DND-41 (cell line): ENCODE measurements around the gene CUBN.

Experiments used
- ATAC-seq: fragments of 200-7000 bp; cut with Tn5 transposase; 3 replicates; pipeline ENCODE4 v1.9.1; 2021; ENCODE audit warnings: low read depth; ENCODE audit not compliant: insufficient read depth
- DNase-seq: peaks from one replicate; pipeline ENCODE4 v3.0.0-alpha.2; 2020
- H2AFZ ChIP-seq: 2 replicates; pipeline ENCODE4 v1.6.0; 2012; ENCODE audit warnings: low read depth, low read length
- H3K27ac ChIP-seq: 2 replicates; pipeline ENCODE4 v1.5.1; 2012; ENCODE audit warnings: low read length, inconsistent platforms
- H3K27me3 ChIP-seq: fragments of 200-600 bp; sonication (generic); 2 replicates; pipeline ENCODE4 v1.6.0; 2012; ENCODE audit warnings: low read length, mild to moderate bottlenecking, inconsistent platforms; ENCODE audit not compliant: insufficient read depth, poor library complexity
- H3K36me3 ChIP-seq: 2 replicates; pipeline ENCODE4 v1.5.1; 2012; ENCODE audit warnings: low read length, inconsistent platforms; ENCODE audit not compliant: insufficient read depth
- H3K4me1 ChIP-seq: 2 replicates; pipeline ENCODE4 v1.5.1; 2012; ENCODE audit warnings: mild to moderate bottlenecking, low read length; ENCODE audit not compliant: insufficient read depth
- H3K4me2 ChIP-seq: 2 replicates; pipeline ENCODE4 v1.6.0; 2012; ENCODE audit warnings: mild to moderate bottlenecking, moderate library complexity, low read length, inconsistent platforms; ENCODE audit not compliant: insufficient read depth
- H3K4me3 ChIP-seq, 2 experiments: fragments of 200-600 bp in 1 of 2; shearing (Covaris generic) in 1 of 2; 2 replicates each; pipeline ENCODE4 v1.5.1; 2012 to 2016; ENCODE audit warnings: inconsistent platforms in 2 of 2, low read length in 2 of 2, mild to moderate bottlenecking in 2 of 2, low read depth in 1 of 2, moderate library complexity in 1 of 2
- H3K79me2 ChIP-seq: 2 replicates; pipeline ENCODE4 v1.6.0; 2012; ENCODE audit warnings: low read length, inconsistent platforms; ENCODE audit not compliant: insufficient read depth
- H3K9ac ChIP-seq: 2 replicates; pipeline ENCODE4 v1.6.0; 2012; ENCODE audit warnings: low read depth, mild to moderate bottlenecking, inconsistent platforms, low read length, moderate library complexity
- H3K9me3 ChIP-seq: 2 replicates; pipeline ENCODE4 v1.5.1; 2012; ENCODE audit warnings: low read length, moderate library complexity, mild to moderate bottlenecking, inconsistent platforms; ENCODE audit not compliant: insufficient read depth, severe bottlenecking
- H4K20me1 ChIP-seq: 2 replicates; pipeline ENCODE4 v1.6.0; 2012; ENCODE audit warnings: low read length; ENCODE audit not compliant: insufficient read depth
- CTCF ChIP-seq: IDR thresholded peaks from 2 replicates; pipeline ENCODE4 v1.5.1; 2012; ENCODE audit warnings: borderline replicate concordance, low read length, moderate library complexity, mild to moderate bottlenecking; ENCODE audit not compliant: poor library complexity, severe bottlenecking; ENCODE audit errors: extremely low read depth
- EZH2 ChIP-seq: IDR thresholded peaks from 3 replicates; pipeline ENCODE4 v1.6.1; 2012; ENCODE audit warnings: borderline replicate concordance, low read depth, mild to moderate bottlenecking, moderate library complexity, low read length, inconsistent platforms; ENCODE audit not compliant: severe bottlenecking

Gene CUBN

GRCh38 chr10:16931930-16932329 lies 197.7 kb downstream of the CUBN start:
- Histone ChIP-seq H3K4me1 (no peaks in the 10 kb centered on the region), H3K36me3 (no peaks in the 10 kb centered on the region), H3K27me3 (no peaks in the 10 kb centered on the region), H3K27ac (no peak overlapping the region), H3K4me2 (no peak overlapping the region), H3K79me2 (no peaks in the 10 kb centered on the region), H2AFZ (no peak overlapping the region), H3K9ac (no peak overlapping the region), H3K9me3 (no peaks in the 10 kb centered on the region), H4K20me1 (no peaks in the 10 kb centered on the region), H3K4me3 (no peak overlapping the region)
- TF ChIP-seq EZH2 = no peak
- TF ChIP-seq CTCF = no peak
- DNase-seq (no peak), ATAC-seq (no peak)

- no peak overlapping the region for H3K4me2 ChIP-seq
- H4K20me1 ChIP-seq = no peaks in the 10 kb centered on the region
- no peak for ATAC-seq
- H3K4me3 ChIP-seq = no peak overlapping the region
- H3K9ac ChIP-seq = no peak overlapping the region
- TF ChIP-seq CTCF (no peak), EZH2 (no peak)
- no peaks in the 10 kb centered on the region for H3K9me3 ChIP-seq
- H3K27me3 ChIP-seq = no peaks in the 10 kb centered on the region
- H3K27ac ChIP-seq = no peak overlapping the region
- H3K4me1 ChIP-seq = no peaks in the 10 kb centered on the region
- no peaks in the 10 kb centered on the region for H3K79me2 ChIP-seq
- no peak for DNase-seq
- no peaks in the 10 kb centered on the region for H3K36me3 ChIP-seq
- no peak overlapping the region for H2AFZ ChIP-seq
Observed at GRCh38 chr10:16930540-16930939, 199.1 kb downstream of the CUBN start.

- Histone ChIP-seq H3K9me3 (no peaks in the 10 kb centered on the region), H3K9ac (no peak overlapping the region), H3K27ac (no peak overlapping the region), H3K27me3 (no peaks in the 10 kb centered on the region), H3K36me3 (no peaks in the 10 kb centered on the region), H4K20me1 (no peaks in the 10 kb centered on the region), H3K79me2 (no peaks in the 10 kb centered on the region), H3K4me1 (no peaks in the 10 kb centered on the region), H3K4me2 (no peak overlapping the region), H3K4me3 (no peak overlapping the region), H2AFZ (no peak overlapping the region)
- DNase-seq (no peak), ATAC-seq (no peak)
- TF ChIP-seq CTCF (no peak), EZH2 (no peak)
Observed at GRCh38 chr10:16929069-16929468, 200.5 kb downstream of the CUBN start.

GRCh38 chr10:16927546-16927945 lies 202.1 kb downstream of the CUBN start:
- Histone ChIP-seq H4K20me1 (no peaks in the 10 kb centered on the region), H3K36me3 (no peaks in the 10 kb centered on the region), H3K79me2 (no peaks in the 10 kb centered on the region), H3K4me1 (no peaks in the 10 kb centered on the region), H3K27me3 (no peaks in the 10 kb centered on the region), H2AFZ (no peak overlapping the region), H3K9ac (no peak overlapping the region), H3K9me3 (no peaks in the 10 kb centered on the region), H3K4me2 (no peak overlapping the region), H3K4me3 (no peak overlapping the region), H3K27ac (no peak overlapping the region)
- ATAC-seq (no peak), DNase-seq (no peak)
- TF ChIP-seq EZH2 (no peak), CTCF (no peak)
